Lower leg skin (tissue), 3 donors: Measurements from ENCODE around the gene ZFP42.

ENCODE experiments used
- CTCF ChIP-seq, 3 donors: fragments of 450-650 bp; IDR thresholded peaks; one replicate each; pipeline ENCODE4 v1.5.1; 2016; ENCODE audit warnings: antibody characterized with exemption in 3 of 3, mild to moderate bottlenecking in 3 of 3, moderate library complexity in 2 of 3
- POLR2A ChIP-seq, 2 donors: fragments of 450-650 bp; IDR thresholded peaks; one replicate each; pipeline ENCODE4 v1.6.1; 2016 to 2017; ENCODE audit warnings: antibody characterized with exemption in 2 of 2, mild to moderate bottlenecking in 1 of 2, moderate library complexity in 1 of 2

- no peak for TF ChIP-seq CTCF (IDR thresholded peaks at IDR 0.05)
- no peak for TF ChIP-seq POLR2A (IDR thresholded peaks at IDR 0.05)
These were observed 32.6 kb upstream of the ZFP42 start for GRCh38 chr4:187962926-187963325.
